A549 (cell line): Measurements from ENCODE around the gene TRABD2A.

Experiments
- CBX8 ChIP-seq: fragments of 200-600 bp; sonication (generic); IDR thresholded peaks from 2 replicates; pipeline ENCODE4 v1.6.1; 2016
- EP300 ChIP-seq, 2 experiments: fragments of >200 bp; sonication (Bioruptor Twin); formaldehyde crosslinking; IDR thresholded peaks; 2 replicates in 1 of 2; 3 replicates in 1 of 2; pipeline ENCODE4 v1.6.1; 2016 to 2017
- JUNB ChIP-seq: fragments of >200 bp; sonication (Bioruptor Twin); formaldehyde crosslinking; IDR thresholded peaks from 2 replicates; pipeline ENCODE4 v1.6.1; 2016
- KDM1A ChIP-seq: fragments of 200-600 bp; sonication (generic); IDR thresholded peaks from 2 replicates; pipeline ENCODE4 v1.6.1; 2016; ENCODE audit warnings: low read depth, mild to moderate bottlenecking
- POLR2A ChIP-seq: IDR thresholded peaks from 2 replicates; pipeline ENCODE4 v1.6.1; 2012; ENCODE audit warnings: mild to moderate bottlenecking, low read length
- SREBF2 ChIP-seq: fragments of 450-650 bp; IDR thresholded peaks from 2 replicates; pipeline ENCODE4 v1.6.1; 2014; ENCODE audit warnings: mild to moderate bottlenecking, moderate library complexity
- TF ChIP-seq, protein P1 (sequence below): IDR thresholded peaks from 2 replicates; pipeline ENCODE4 v1.6.1; 2012
- TF ChIP-seq, protein P2 (sequence below): fragments of >200 bp; sonication (Bioruptor Twin); formaldehyde crosslinking; IDR thresholded peaks from 3 replicates; pipeline ENCODE4 v1.5.1; 2016
- TF ChIP-seq, protein P3 (sequence below): fragments of 450-650 bp; IDR thresholded peaks from 2 replicates; pipeline ENCODE4 v1.6.1; 2014; ENCODE audit warnings: antibody characterized with exemption

DNA sequence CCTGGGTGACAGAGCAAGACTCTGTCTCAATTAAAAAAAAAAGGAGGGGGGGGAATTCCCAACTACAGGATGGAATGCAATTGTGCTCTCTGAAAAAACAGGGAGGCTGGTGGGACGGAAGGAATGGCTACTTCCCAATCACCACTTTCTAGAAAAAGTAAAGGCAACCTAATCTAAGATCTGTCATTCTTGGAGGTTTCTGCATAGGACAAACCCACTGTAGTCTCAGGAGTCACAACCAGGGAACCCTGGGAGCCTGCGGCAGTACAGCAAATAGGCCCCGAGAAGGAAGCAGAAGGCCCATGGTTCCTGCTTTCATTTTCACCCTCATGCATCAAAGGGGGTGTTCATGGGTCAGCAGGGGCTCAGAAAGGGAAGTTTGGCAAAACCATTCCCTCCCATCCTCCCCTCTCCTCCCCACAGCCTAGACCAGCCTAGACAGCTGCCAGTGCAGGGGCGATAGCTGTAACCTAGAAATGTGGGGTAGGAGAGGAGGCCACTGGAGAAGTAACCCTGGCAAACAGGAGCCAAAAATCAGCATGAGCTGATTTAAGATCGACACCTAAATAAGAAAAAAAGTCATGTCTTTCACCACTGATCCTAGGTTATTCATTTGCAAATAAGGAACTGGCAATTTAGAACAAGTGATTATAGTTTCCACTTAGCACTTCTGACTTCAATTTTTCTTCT lies 48.0 kb downstream of the TRABD2A start:
- TF ChIP-seq, protein P1, sequence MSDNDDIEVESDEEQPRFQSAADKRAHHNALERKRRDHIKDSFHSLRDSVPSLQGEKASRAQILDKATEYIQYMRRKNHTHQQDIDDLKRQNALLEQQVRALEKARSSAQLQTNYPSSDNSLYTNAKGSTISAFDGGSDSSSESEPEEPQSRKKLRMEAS = no peak
- TF ChIP-seq, protein P2, sequence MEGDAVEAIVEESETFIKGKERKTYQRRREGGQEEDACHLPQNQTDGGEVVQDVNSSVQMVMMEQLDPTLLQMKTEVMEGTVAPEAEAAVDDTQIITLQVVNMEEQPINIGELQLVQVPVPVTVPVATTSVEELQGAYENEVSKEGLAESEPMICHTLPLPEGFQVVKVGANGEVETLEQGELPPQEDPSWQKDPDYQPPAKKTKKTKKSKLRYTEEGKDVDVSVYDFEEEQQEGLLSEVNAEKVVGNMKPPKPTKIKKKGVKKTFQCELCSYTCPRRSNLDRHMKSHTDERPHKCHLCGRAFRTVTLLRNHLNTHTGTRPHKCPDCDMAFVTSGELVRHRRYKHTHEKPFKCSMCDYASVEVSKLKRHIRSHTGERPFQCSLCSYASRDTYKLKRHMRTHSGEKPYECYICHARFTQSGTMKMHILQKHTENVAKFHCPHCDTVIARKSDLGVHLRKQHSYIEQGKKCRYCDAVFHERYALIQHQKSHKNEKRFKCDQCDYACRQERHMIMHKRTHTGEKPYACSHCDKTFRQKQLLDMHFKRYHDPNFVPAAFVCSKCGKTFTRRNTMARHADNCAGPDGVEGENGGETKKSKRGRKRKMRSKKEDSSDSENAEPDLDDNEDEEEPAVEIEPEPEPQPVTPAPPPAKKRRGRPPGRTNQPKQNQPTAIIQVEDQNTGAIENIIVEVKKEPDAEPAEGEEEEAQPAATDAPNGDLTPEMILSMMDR = no peak
- TF ChIP-seq, protein P3, sequence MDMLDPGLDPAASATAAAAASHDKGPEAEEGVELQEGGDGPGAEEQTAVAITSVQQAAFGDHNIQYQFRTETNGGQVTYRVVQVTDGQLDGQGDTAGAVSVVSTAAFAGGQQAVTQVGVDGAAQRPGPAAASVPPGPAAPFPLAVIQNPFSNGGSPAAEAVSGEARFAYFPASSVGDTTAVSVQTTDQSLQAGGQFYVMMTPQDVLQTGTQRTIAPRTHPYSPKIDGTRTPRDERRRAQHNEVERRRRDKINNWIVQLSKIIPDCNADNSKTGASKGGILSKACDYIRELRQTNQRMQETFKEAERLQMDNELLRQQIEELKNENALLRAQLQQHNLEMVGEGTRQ = no peak
- no peak for TF ChIP-seq CBX8
- no peak for TF ChIP-seq KDM1A
- no peak for TF ChIP-seq SREBF2
- no peak for TF ChIP-seq POLR2A
- TF ChIP-seq JUNB = no peak
- no peak for TF ChIP-seq EP300 (IDR thresholded peaks at IDR 0.05)
